NCI-H2196 treated with DMSO at 0.1 percent for 48 hours (cell line): ENCODE measurements around the gene EPHB1.
"Not testable (repeated sequence)": the region's sequence is repeated elsewhere in the genome, so short reads cannot be mapped to it uniquely, and the experiment has no call there.

Experiments
- DNase-seq: peaks from one replicate; lab custom pipeline; 2025; ENCODE audit not compliant: unreplicated experiment; lab: John Stamatoyannopoulos, UW

EPHB1 gene

GRCh38 chr3:134776518-134776917 is 18.5 kb upstream of the EPHB1 start:
- no peak for DNase-seq

GRCh38 chr3:134777341-134777740 is 17.7 kb upstream of the EPHB1 start:
- DNase-seq, result no peak

- not testable (repeated sequence) for DNase-seq
These were observed 6.8 kb upstream of the EPHB1 start for GRCh38 chr3:134788283-134788682.

GRCh38 chr3:134790065-134790464 is 5.0 kb upstream of the EPHB1 start:
- DNase-seq, result no peak

- DNase-seq, result no peak
These were observed 3.1 kb upstream of the EPHB1 start for GRCh38 chr3:134791992-134792391.

- no peak for DNase-seq
These were observed 2.4 kb upstream of the EPHB1 start for GRCh38 chr3:134792700-134793099.

GRCh38 chr3:134793562-134793961 is 1.5 kb upstream of the EPHB1 start:
- no peak for DNase-seq

- no peak for DNase-seq
These were observed 737 bp upstream of the EPHB1 start for GRCh38 chr3:134794323-134794722.

GRCh38 chr3:134795746-134796280 is 753 bp downstream of the EPHB1 start:
- no peak for DNase-seq

GRCh38 chr3:134796281-134797056 is 1.4 kb downstream of the EPHB1 start:
- DNase-seq, result peak; percentile 11

- no peak for DNase-seq
These were observed 2.1 kb downstream of the EPHB1 start for GRCh38 chr3:134797057-134797740.

GRCh38 chr3:134797741-134798451 is 2.8 kb downstream of the EPHB1 start:
- no peak for DNase-seq

GRCh38 chr3:134798681-134799311 is 3.7 kb downstream of the EPHB1 start:
- DNase-seq, result no peak

- no peak for DNase-seq
These were observed 4.3 kb downstream of the EPHB1 start for GRCh38 chr3:134799393-134799792.

- DNase-seq, result no peak
These were observed 6.3 kb downstream of the EPHB1 start for GRCh38 chr3:134801204-134801958.

- DNase-seq, result no peak
These were observed 7.5 kb downstream of the EPHB1 start for GRCh38 chr3:134802428-134803050.

GRCh38 chr3:134803051-134803505 is 8.0 kb downstream of the EPHB1 start:
- DNase-seq, result no peak

GRCh38 chr3:134803652-134804051 is 8.6 kb downstream of the EPHB1 start:
- no peak for DNase-seq

GRCh38 chr3:134804508-134805480 is 9.7 kb downstream of the EPHB1 start:
- peak; percentile 65 for DNase-seq
